ENCODE results near the gene NRAS.

The NRAS gene

DNA sequence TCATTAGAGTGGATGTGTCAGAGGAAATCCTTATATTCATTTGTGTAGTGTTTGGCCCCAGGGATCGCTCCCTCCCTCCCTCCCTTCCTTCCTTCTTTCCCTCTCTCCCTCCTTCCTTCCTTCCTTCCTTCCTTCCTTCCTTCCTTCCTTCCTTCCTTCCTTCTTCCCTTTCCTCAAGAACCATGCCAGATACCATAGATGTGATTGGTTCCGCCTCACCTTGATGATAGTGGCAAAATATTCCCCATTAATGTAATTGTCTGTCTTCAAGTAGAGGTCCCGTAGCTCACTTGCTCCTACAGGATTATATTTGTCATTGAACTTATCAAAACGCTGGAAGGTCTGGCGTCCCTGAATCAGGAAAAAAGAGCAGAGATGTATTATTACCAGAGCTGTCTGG, 38.9 kb downstream of the NRAS start:
- DNase-seq = no peak

DNA sequence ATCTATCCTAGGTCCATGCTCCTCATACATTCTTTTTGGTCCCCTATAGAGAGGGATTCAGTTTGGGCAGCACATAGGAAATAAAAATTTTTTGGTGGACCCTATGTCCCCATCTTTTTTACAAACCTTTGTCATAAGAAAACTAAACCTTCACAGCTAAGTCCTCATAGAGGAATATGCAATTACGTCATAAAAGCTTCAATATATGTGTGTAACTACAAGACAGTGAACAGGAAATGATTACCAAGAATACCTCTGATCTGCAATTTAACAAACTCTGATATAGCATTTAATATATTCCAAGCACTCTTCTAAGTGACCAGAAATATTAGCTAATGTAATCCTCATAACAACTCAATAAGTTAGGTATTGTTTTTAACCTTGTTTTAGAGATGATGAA, 40.5 kb downstream of the NRAS start:
- no peak for DNase-seq

DNA sequence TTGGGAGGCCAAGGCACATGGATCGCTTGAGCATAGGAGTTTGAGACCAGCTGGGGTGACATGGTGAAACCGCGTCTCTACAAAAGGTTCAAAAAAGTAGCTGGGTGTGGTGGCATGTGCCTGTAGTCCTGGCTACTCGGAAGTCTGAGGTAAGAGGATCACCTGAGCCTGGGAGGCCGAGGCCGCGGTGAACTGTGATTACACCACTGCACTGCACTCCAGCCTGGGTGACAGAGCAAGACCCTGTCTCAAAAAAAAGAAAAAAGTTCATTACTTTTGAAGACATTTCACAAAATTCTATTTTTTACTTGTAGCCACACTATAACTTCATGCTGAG, 44.7 kb downstream of the NRAS start:
- DNase-seq = no peak

DNA sequence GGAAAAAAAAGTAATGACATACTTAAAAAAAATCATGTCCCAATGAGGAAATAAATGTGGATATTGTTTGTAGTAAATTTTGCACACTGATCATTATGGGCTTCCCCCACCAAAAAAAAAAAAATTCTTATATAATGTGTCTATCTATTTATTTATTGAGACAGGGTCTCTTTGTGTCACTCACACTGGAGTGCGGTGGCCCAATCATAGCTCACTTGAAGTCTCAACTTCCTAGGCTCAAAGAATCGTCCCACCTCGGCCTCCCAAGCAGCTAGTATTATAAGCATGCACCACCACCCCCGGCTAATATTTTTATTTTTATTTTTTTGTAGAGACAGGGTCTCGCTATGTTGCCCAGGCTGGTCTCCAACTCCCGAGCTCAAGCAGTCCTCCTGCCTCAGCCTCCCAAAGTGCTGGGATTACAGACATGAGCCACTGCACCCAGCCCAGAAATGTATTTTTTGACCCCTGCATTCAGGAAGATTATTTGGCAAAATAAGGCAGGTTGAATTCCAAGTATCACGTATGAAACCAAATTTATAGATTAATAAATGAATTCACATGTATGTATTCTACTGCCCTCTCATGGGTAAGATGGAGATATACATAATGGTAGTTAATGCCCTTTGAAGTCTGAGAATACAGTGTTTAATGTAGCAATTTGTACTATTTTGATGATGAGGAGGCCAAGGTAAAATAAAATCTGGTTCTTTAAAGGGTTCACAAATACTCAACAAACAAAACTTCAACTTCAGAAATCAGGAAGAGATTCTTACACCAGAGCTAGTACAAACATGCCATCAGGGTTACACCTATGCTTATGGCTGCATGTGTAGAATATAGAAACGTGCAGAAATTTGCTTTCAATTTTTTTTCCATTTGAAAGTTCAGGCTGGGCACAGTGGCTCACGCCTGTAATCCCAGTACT, 45.3 kb downstream of the NRAS start:
- DNase-seq = no peak

DNA sequence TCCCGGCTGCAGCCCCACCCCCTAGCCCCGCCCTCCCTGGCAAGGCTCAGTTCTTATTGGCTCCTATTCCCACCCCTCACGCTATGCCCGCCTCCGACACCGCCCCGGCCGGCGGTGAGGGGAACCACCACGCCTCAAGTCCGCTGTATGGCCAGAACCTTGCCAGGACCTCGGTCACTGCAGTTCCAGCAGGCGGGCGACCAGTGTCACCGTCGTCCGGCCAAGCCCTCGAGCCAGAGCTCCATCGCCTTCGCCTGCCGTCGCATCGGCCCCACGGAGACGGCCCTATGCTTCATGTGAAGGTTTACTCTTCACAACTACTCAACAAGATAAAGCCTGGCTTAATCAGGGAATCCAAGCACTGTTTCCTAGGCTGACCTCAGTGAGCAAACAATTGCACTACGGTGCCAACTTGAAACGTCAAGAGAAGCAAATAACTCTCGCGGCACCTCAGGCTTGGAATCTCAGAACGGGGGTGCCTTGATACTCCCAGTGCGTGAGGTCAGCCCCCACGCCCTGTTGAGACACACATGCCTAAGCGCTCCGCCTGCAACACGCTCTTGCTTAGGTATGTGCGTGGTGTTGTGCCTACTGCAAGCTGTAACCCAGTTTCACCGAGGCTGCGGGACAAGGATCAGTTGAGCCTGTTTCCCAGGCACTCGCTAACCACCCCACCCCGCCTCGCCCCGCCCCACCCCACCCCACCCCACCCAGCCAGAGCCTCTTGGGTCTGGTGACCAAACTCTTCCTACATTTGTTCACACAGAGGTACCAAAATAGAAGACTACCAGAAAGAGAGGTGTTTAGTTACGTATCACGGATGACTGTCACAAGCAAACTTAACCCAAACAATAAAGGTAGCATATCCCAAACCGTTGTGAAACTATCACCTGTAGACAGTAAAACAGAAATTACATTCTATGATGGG, 46.2 kb downstream of the NRAS start:
- DNase-seq = peak in 55 of 56 donors; percentile 23 to 91 (median 77)

DNA sequence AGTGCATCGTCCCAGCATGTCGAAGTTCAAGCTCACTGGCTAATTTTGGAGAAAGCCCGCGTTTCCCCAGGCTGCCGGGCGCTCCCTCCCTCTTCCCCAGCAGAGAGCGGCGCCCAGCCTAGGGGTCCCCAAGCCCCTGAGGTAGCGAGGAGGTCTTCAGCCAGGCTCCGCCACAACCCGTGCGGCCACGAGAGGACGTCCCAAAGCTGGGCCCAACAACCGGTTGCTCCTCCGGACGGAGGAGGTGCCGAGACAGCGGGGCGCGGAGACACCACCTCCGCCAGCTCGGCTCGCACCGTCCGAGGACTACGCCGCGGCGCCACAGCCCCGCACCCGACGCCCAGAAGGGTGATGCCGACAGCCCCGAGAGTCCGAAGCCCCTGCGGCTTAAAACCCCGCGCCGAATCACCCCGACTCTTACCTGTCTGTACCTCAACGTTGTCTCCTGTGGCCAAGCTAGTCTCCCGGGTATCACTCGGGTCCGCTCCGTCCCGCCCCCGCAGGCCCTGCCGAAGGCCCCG, 46.9 kb downstream of the NRAS start, which contains the start of gene DENND2C:
DENND2C (minus strand) TSS at position 488 of the 521 bp plus-strand sequence. CDS start 44,065 bp downstream, outside the sequence.
- peak in 6 of 56 donors; percentile 15 to 50 (median 28) for DNase-seq

DNA sequence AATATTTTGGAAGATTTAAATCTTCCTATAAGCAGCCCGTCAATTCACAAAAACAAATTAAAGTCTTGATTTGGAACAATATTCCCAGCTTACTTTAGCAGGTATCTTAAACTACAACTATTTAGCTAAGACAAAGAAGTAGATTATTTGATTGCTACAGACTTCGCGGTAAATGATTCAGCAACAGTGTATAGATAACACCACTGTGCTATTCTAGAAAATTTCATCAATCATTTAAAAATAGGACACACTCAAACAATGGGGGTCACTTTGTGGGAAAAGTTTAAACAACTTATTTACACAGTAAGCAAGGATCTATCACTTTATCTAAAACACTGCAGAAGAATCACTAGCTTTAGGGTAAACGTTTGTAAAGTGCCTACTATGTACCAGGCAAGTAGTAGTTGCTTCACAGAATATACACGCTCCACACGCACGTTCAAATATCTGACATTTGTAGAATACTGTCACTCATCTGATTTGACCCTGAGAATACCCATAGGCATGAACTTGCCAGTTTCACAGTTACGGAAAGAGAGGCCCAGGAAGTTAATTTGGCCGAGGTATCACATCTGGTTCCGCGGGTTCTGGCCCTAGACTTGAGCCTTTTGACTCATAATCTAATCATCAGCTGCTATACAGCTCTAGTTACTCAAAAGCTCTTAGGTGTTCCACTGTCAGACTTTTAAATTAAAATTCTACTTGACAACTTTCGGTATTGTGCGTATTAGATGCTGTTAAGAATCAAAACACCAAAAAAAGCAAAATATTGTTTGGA, 47.6 kb downstream of the NRAS start:
- DNase-seq = no peak

DNA sequence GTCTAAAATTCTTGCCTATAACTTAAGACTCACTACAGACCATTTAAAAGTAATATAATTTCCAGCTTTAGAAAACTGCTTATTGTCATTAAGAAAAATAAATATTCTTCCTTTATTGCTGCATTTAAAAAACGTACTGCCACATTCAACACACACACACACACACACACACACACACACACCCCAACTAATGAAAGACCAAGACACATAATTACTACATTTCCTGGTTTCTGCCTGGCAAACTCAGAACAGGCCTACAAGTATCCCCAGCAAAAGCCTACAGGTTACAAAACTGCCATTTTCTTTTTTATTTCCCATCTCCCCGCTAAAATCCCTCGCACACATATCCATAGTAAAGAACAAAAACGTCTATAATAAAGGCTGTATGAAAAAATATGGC, 48.2 kb downstream of the NRAS start:
- DNase-seq = no peak

DNA sequence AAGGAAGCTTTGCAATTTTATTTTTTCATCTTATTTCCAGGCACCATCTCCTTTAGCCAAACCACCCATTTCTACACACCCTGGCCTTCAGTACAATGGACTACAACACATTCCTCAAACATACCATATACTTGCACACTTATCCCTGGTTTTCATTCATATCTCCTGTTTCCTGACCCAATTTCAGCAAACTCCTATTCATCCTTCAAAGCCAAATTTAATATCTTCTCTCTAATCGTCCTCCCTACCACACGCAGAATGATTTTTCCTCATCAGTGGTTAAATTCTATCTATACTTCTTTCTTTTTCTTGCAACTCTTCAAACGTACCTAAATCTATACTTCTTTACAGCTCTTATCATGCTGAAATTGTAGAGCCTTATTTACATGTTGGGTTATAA, 49.6 kb downstream of the NRAS start:
- no peak for DNase-seq

DNA sequence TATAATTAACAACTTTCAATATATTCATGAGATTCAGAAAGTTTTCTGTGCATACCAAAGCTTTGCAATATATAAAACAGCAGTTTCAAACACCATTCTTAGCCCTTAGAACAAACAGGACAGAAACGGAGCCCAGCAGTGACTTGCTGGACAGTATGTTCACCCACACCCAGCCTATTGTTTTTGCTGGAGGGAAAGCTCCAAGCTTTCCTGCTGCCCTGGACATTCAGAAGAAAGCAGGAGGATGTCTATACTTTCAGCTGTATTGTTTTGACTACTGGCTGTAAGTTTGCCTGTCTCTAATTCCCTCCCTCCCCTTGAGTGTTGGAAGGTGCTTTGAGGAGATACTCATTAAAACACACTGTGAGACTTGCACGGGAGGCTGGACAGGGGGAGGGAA, 56.3 kb downstream of the NRAS start:
- no peak for DNase-seq
